DMS114 treated with DMSO at 0.1 percent for 48 hours (cell line): ENCODE data around the gene MED27.
A peak's percentile ranks its signal among the peaks of the same experiment; 100 is the strongest.

ENCODE experiments used
- DNase-seq: peaks from one replicate; lab custom pipeline; 2025; ENCODE audit not compliant: unreplicated experiment; lab: John Stamatoyannopoulos, UW

MED27 gene

GRCh38 chr9:132079391-132080091, at the start of gene MED27:
TSS of gene MED27 (minus strand) at chr9:132079867. CDS start at chr9:132079844, 23 bp downstream.
- DNase-seq = peak; percentile 83

DNA sequence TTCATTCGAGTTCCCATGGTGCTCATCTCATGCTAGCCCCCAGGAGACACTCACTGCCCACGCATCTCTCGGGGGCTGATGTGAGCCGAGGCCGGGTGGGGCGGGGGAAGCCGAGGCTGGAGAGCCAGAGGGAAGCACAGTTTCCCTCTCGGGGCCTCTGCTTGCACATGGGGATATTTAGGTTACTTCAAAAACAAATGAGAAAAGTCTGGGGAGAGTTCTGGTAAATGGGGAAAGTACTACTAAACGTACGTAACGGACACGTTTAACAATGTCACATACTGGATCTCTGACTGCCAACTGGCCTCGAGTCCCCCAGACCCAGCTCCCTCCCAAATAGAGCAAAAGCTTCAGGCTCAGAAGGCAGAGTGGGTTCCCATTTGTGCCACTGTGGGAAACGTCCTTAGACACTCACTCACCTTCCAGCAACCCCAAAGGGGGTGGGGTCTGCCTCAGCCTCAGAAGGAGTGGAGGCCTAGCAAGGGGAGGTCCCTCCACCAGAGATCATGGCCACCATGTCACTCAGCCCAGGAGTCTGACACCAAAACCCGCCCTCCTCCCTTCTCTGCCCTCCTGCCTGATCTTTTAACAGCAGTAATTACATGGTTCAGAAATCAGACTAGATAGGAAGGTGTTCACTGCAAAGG, 48.3 kb upstream of the MED27 start:
- DNase-seq = no peak

DNA sequence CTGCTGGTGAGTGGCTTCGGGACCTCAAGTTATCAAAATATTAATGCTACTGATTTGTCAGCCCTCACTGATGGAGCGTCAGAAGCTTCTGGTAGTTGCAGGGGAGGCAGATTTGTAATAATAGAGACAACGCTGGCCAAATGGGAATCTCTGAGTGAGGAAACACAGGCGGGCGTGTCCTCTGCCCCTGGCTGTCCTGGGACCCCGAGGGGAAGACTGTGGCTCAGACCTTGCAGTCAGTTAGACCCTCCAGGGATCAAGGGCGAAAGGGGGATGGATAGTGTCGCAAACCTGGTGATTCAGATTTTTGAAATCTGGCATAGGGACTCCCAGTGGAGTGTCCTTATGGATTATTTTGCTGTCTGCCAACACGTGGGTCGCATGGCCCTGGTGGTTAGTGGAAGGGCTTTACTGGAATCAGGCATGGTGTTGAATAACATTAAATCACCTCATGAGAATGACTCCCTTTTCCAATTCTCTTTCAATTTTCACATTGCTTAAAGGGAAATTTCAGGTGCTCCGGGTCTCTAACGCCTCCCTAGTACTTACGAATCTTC, 47.1 kb upstream of the MED27 start:
- no peak for DNase-seq

GRCh38 chr9:132125944-132126679, 46.4 kb upstream of the MED27 start:
- DNase-seq = no peak

- DNase-seq = no peak
Measured at GRCh38 chr9:132125361-132125760, 45.7 kb upstream of the MED27 start.

DNA sequence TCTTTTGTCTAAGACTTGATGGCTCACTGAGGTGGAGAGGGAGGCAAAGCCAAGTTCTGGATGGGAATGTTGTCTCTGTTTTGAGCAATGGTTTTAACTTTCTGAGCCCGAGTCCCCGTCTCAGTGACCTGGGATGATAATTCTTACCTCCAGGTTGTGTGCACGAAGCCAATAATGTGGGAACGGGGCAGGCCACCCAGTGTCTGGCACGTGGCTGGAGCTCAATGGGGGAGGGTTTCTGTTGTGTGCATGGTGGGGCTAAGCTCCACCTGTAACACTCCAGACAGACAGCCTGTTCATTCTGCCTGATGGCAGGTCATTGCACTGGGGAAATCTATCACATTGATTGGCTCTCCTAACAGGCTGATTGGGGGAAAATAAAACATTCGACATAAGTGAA, 45.1 kb upstream of the MED27 start:
- no peak for DNase-seq

- DNase-seq = no peak
Measured at GRCh38 chr9:132121021-132121420, 41.4 kb upstream of the MED27 start.

- no peak for DNase-seq
Measured at GRCh38 chr9:132117694-132118093, 38.0 kb upstream of the MED27 start.

DNA sequence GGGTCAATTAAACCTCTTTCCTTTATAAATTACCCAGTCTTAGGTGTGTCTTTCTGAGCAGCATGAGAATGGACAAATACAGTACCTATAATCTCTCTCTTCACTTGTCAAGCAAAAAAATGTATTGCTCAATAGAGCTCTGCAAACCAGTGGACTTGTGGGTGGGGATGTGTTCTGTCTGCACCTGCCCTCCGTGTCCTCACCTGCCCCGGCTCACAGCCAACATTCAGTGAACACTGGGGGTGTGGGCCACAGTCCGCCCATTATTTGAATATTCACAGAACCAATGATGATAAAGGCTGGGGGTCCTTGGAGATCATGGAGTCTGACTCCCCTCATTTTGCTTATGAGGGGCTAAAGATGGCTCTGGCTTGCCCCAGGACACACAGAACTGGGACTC, 36.9 kb upstream of the MED27 start:
- no peak for DNase-seq

- no peak for DNase-seq
Measured at GRCh38 chr9:132114102-132114707, 34.5 kb upstream of the MED27 start.

GRCh38 chr9:132109291-132109690, 29.6 kb upstream of the MED27 start:
- no peak for DNase-seq

- DNase-seq = no peak
Measured at GRCh38 chr9:132108728-132109127, 29.1 kb upstream of the MED27 start.

- DNase-seq = no peak
Measured at GRCh38 chr9:132099741-132100407, 20.2 kb upstream of the MED27 start.

DNA sequence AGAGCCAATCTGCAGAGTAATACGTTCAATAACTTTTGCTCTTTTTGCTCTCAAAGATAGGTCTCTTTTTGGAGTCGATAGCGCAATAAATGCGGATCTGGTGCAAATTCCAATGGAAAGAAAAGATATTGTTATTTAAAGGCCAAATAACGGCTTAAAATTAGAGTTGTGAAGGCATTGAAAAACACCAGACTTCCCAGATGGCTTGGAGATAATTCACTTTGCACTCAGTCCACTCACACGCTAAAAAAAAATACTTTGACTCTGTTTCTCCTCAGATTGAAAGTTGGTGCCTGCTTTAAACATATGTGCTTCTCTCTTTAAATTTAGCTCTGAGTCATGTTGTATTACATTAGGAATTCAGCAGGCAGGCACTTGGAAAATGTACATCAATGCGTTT, 19.5 kb upstream of the MED27 start:
- DNase-seq = no peak

DNA sequence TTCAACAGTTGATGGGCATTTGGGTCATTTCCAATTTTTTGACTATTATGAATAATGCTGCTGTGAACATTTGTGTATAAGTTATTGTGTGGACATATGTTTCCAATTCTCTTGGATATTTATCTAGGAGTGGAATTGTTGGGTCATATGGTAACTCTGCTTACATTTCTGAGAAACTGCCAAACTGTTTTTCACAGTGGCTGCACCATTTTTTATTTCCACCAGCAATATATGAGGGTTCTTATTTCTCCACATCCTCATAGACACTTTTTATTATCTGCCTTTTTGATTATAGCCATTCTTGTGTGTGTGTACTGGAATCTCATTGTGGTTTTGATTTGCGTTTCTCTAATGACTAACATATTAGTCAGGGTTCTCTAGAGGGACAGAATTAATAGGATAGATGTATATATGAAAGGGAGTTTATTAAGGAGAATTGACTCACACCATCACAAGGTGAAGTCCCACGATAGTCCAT, 14.7 kb upstream of the MED27 start:
- no peak for DNase-seq

GRCh38 chr9:132090771-132091170, 11.1 kb upstream of the MED27 start:
- no peak for DNase-seq

- DNase-seq = no peak
Measured at GRCh38 chr9:132087438-132088030, 7.9 kb upstream of the MED27 start.

DNA sequence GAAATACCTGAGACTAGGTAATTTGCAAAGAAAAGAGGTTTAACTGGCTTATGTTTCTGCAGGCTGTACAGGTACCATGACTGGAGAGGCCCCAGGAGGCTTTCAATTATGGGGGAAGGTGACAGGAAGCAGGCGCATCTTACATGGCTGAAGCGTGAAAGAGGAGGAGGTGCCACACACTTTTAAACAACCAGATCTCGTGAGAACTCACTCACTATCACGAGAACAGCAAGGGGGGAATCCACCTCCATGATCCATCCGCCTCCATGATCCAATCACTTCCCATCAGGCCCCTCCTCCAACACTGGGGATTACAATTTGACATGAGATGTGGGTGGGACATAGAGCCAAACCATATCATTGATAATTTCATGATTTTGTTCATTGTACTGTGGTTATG, 2.5 kb upstream of the MED27 start:
- no peak for DNase-seq

DNA sequence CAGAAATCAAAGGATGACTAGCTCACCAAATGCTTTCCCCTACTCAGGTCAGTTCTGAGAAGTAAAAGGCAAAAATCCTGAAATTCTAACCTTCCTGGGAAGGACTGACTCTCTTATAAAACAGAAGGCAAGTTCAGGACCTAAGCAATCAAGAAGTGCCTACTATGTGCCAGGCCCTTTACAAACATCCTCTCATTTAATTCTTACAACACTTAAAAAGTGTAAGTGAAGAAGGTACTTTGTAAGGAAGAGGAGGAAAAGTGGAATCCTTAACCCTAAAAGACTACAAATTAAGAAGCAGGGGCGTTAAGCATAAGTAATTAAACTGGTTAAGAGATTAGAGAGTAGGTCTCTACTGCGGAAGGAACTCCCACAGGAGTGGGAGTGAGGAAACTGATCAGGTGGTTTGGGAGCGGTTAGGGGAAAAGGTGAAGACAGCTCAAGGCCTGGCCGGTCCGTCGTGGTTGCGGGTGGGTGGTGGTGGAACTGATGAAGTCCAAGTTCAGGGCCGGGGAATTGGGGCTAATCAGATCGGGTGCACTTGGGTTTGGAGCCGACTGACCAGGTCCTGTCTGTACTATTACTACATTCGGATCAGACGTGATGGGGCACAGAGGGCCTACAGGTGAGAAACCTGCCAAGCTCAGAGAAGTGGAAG, 839 bp downstream of the MED27 start:
- no peak for DNase-seq
